RWPE1 (cell line): ENCODE measurements around the gene CDO1.
"Not testable (repeated sequence)": the region's sequence is repeated elsewhere in the genome, so short reads cannot be mapped to it uniquely, and the experiment has no call there.

Source experiments
- CTCF ChIA-PET: fragments of 350-600 bp; sonication (Branson Sonifier 250); formaldehyde crosslinking; extraction: SDS; loops from one replicate; lab custom pipeline; 2021; lab: Yijun Ruan, JAX
- POLR2A ChIA-PET: fragments of 400-600 bp; formaldehyde crosslinking; extraction: SDS; loops from one replicate; lab custom pipeline; 2020; ENCODE audit warnings: antibody characterized with exemption; ENCODE audit not compliant: low non-redundant PET; lab: Yijun Ruan, JAX
- DNase-seq: peaks from one replicate; pipeline ENCODE4 v3.0.0; 2012; ENCODE audit warnings: low spot score
- H3K27ac ChIP-seq: fragments of 450-650 bp; 2 replicates; pipeline ENCODE4 v1.5.1; 2017
- TF ChIP-seq, protein P1 (sequence below): fragments of 450-650 bp; conservative IDR thresholded peaks from 2 replicates; pipeline ENCODE4 v1.5.1; 2017; ENCODE audit warnings: low read depth, mild to moderate bottlenecking

The CDO1 gene

DNA sequence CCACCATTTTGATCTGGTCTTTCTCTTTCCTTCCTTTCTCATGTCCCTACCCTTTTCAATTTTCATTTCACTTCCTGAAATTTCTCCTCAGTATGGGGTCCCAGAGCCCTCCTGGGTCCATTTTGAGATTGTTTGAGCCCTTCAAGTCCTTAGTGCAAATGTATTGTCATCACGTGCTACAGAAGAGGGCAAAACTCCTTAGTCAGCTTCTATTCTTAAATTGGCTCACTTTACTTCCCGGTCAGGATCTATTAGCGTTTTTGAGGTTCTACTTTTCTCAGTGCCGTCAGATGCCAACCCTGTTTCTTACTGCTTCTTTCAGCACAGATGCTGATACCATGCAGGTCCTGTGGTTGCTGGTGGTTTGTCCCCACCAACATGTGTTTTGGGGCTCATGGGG is 19.0 kb upstream of the CDO1 start:
- no peak overlapping the region for H3K27ac ChIP-seq
- ChIA-PET POLR2A (no interaction called here), CTCF (interaction anchor here (0.6 to 0.7 kb wide), 2 partner anchors 39 to 201 kb away, joined by 4 read pairs; no protein-coding TSS in a partner anchor)
- DNase-seq = no peak
- TF ChIP-seq, protein P1, sequence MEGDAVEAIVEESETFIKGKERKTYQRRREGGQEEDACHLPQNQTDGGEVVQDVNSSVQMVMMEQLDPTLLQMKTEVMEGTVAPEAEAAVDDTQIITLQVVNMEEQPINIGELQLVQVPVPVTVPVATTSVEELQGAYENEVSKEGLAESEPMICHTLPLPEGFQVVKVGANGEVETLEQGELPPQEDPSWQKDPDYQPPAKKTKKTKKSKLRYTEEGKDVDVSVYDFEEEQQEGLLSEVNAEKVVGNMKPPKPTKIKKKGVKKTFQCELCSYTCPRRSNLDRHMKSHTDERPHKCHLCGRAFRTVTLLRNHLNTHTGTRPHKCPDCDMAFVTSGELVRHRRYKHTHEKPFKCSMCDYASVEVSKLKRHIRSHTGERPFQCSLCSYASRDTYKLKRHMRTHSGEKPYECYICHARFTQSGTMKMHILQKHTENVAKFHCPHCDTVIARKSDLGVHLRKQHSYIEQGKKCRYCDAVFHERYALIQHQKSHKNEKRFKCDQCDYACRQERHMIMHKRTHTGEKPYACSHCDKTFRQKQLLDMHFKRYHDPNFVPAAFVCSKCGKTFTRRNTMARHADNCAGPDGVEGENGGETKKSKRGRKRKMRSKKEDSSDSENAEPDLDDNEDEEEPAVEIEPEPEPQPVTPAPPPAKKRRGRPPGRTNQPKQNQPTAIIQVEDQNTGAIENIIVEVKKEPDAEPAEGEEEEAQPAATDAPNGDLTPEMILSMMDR = no peak

DNA sequence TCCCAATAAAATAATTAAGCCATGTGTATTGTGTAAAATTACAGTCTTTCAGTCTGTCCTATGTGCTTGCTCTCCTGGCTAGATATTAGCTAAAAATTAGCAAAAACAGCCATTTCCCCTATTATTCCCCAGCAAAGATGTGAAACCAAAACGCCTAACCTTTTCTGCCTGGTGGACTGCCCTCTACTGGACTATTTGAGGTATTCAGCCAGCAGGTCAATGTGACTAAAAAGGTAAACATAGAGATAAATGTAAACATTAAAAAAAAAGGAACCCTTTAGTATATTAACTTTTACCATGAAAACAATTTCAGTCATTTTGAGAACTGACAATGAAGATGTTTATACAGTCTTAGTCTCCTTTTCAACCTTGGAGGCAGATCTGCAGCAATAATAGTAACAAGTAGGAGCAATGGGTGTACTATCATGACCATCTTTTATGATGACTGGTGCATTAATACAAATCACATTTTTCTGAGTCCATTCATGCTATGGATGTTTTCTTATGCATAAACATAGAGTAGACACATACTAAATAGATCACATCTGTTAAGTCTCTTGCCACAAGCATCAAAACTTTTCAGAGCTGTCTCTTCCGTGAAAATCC is 14.8 kb upstream of the CDO1 start:
- CTCF ChIA-PET = interaction anchor here (0.6 to 1.5 kb wide), 6 partner anchors 12 to 297 kb away, joined by 3 to 10 read pairs (median 3); no protein-coding TSS in a partner anchor
- DNase-seq = peak; percentile 51

GRCh38 chr5:115829913-115830312 is 13.5 kb upstream of the CDO1 start:
- H3K27ac ChIP-seq = no peak overlapping the region
- CTCF ChIA-PET = no interaction called here
- no peak for DNase-seq
- TF ChIP-seq, protein P1 = no peak
- POLR2A ChIA-PET = interaction anchor here (0.6 kb wide), 1 partner anchor 18 kb away, joined by 4 read pairs; no protein-coding TSS in a partner anchor

More for the DNA sequence above, 14.8 kb upstream of the CDO1 start:
- TF ChIP-seq, protein P1 = peak; percentile 66
- no peak overlapping the region for H3K27ac ChIP-seq
- POLR2A ChIA-PET = no interaction called here

DNA sequence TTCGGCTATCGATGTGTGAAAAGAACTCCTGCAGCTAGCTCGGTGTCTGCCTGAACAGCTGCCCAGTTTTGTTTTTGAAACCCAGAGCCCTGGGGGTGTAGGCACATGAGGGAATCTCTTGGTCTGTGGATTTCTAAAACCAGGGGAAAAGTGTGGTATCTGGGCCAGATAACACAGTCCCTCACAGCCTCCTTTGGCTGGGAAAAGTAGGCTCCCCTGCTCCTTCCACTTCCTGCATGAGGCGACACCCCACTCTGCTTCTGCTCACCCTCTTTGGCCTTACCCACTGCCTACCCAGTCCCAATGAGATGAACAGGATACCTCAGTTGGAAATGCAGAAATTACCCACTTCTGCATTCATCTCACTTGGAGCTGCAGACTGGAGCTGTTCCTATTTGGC is 9.5 kb upstream of the CDO1 start:
- TF ChIP-seq, protein P1 = no peak
- ChIA-PET CTCF (interaction anchor here (0.8 kb wide), 1 partner anchor 11 kb away, joined by 3 read pairs; no protein-coding TSS in a partner anchor), POLR2A (no interaction called here)
- no peak for DNase-seq
- H3K27ac ChIP-seq = no peak overlapping the region

DNA sequence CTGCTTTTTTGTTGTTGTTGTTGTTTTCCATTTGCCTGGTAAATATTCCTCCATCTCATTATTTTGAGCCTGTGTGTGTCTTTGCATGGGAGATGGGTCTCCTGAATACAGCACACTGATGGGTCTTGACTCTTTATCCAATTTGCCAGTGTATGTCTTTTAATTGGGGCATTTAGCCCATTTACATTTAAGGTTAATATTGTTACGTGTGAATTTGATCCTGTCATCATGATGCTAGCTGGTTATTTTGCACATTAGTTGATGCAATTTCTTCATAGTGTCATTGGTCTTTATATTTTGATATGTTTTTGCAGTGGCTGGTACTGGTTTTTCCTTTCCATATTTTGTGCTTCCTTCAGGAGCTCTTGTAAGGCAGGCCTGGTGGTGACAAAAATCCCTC is 8.5 kb upstream of the CDO1 start:
- POLR2A ChIA-PET, DNase-seq, H3K27ac ChIP-seq: not testable (repeated sequence)
- CTCF ChIA-PET = interaction anchor here (0.6 kb wide), 1 partner anchor 208 kb away, joined by 3 read pairs; no protein-coding TSS in a partner anchor

DNA sequence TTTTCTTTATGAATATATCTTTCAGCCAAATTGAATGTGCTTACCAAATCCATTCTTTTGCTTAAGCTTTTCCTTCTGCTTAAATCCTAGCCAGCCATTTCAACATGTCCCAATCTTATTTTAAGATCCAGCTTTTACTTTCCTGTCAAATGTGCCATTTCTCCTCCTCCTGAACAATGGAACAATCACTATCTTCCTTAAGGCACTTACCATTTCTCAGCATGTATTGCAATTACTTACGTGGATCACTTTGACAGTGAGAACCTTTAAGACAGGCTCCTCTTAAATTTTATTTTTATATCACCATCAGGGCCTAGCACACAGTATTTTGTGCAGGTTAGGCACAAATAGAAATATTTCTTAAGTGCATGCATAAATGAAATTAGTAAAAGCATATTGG is 4.4 kb upstream of the CDO1 start:
- DNase-seq = no peak
- H3K27ac ChIP-seq = no peak overlapping the region
- TF ChIP-seq, protein P1 = no peak
- ChIA-PET CTCF (no interaction called here), POLR2A (no interaction called here)

GRCh38 chr5:115818821-115819220 is 2.4 kb upstream of the CDO1 start:
- ChIA-PET POLR2A (no interaction called here), CTCF (interaction anchor here (0.6 to 1.1 kb wide), 2 partner anchors 12 kb away, joined by 3 to 10 read pairs; no protein-coding TSS in a partner anchor)
- no peak overlapping the region for H3K27ac ChIP-seq

More at GRCh38 chr5:115818821-115819220, 2.4 kb upstream of the CDO1 start:
- TF ChIP-seq, protein P1 = no peak
- DNase-seq = no peak
